HEK293 (cell line): Measurements from ENCODE around the gene TAS2R42.
A peak's percentile ranks its signal among the peaks of the same experiment; 100 is the strongest.

Experiments
- CTCF ChIA-PET: fragments of 350-600 bp; formaldehyde crosslinking; extraction: SDS; loops from one replicate; lab custom pipeline; 2021; ENCODE audit warnings: antibody characterized with exemption; lab: Yijun Ruan, JAX
- POLR2A ChIA-PET: fragments of 300-600 bp; formaldehyde crosslinking; extraction: SDS; loops from one replicate; lab custom pipeline; 2020; ENCODE audit warnings: antibody characterized with exemption, inconsistent platforms; lab: Yijun Ruan, JAX
- H3K27ac ChIP-seq: fragments of 200-500 bp; sonication (Bioruptor generic); 2 replicates; pipeline ENCODE4 v1.5.1; 2014; ENCODE audit warnings: low read depth, low read length, control low read depth, inconsistent platforms; ENCODE audit errors: extremely low read depth
- H3K36me3 ChIP-seq, 2 experiments: fragments of 200-500 bp in 1 of 2; sonication (Bioruptor generic) in 1 of 2; 1 replicate in 1 of 2; 2 replicates in 1 of 2; pipeline ENCODE4 v1.5.1; 2014 to 2017; ENCODE audit warnings: inconsistent platforms in 2 of 2, low read length in 2 of 2; ENCODE audit not compliant: control insufficient read depth in 2 of 2, insufficient read depth in 1 of 2
- H3K4me1 ChIP-seq: fragments of 200-500 bp; sonication (Bioruptor generic); 2 replicates; pipeline ENCODE4 v1.5.1; 2014; ENCODE audit warnings: mild to moderate bottlenecking, low read length, inconsistent platforms; ENCODE audit not compliant: control insufficient read depth, insufficient read depth
- H3K4me3 ChIP-seq: 2 replicates; pipeline ENCODE4 v1.5.1; 2011; ENCODE audit warnings: low read depth, mild to moderate bottlenecking, control low read depth, low read length, moderate library complexity
- H3K9me3 ChIP-seq: fragments of 200-500 bp; sonication (Bioruptor generic); 2 replicates; pipeline ENCODE4 v1.5.1; 2014; ENCODE audit warnings: low read depth, low read length, inconsistent platforms; ENCODE audit not compliant: control insufficient read depth, insufficient read depth
- GLIS1 ChIP-seq: fragments of 450-650 bp; formaldehyde crosslinking; IDR thresholded peaks from 2 replicates; pipeline ENCODE4 v1.5.1; 2016; ENCODE audit warnings: missing biosample characterization, missing genetic modification characterization
- HOXC10 ChIP-seq: sonication (generic); formaldehyde crosslinking; IDR thresholded peaks from 2 replicates; pipeline ENCODE4 v1.8.1; 2023; ENCODE audit warnings: mild to moderate bottlenecking, missing genetic modification reagents
- MZF1 ChIP-seq: fragments of 450-650 bp; formaldehyde crosslinking; IDR thresholded peaks from 2 replicates; pipeline ENCODE4 v1.5.1; 2017; ENCODE audit warnings: missing biosample characterization, missing genetic modification characterization, borderline replicate concordance
- PRDM10 ChIP-seq: fragments of 450-650 bp; formaldehyde crosslinking; IDR thresholded peaks from 2 replicates; pipeline ENCODE4 v1.5.1; 2016; ENCODE audit warnings: missing biosample characterization, missing genetic modification characterization
- ZBTB26 ChIP-seq: fragments of 450-650 bp; formaldehyde crosslinking; optimal IDR thresholded peaks from 2 replicates; pipeline ENCODE3; 2016; ENCODE audit warnings: missing biosample characterization, mild to moderate bottlenecking, missing genetic modification characterization
- ZBTB44 ChIP-seq: fragments of 450-650 bp; IDR thresholded peaks from 2 replicates; pipeline ENCODE4 v1.5.1; 2018; ENCODE audit warnings: missing biosample characterization, mild to moderate bottlenecking, missing genetic modification characterization
- ZNF10 ChIP-seq: fragments of 450-650 bp; formaldehyde crosslinking; IDR thresholded peaks from 2 replicates; pipeline ENCODE4 v1.5.1; 2017; ENCODE audit warnings: missing biosample characterization, missing genetic modification characterization
- ZNF146 ChIP-seq: fragments of 450-650 bp; formaldehyde crosslinking; IDR thresholded peaks from 2 replicates; pipeline ENCODE4 v1.5.1; 2016; ENCODE audit warnings: missing biosample characterization, missing genetic modification characterization
- ZNF18 ChIP-seq: fragments of 450-650 bp; formaldehyde crosslinking; IDR thresholded peaks from 2 replicates; pipeline ENCODE4 v1.5.1; 2016; ENCODE audit warnings: missing biosample characterization, missing genetic modification characterization
- ZNF24 ChIP-seq: fragments of 450-650 bp; formaldehyde crosslinking; IDR thresholded peaks from 2 replicates; pipeline ENCODE4 v1.5.1; 2016; ENCODE audit warnings: missing biosample characterization, missing genetic modification characterization
- ZNF266 ChIP-seq: fragments of 450-650 bp; formaldehyde crosslinking; IDR thresholded peaks from 2 replicates; pipeline ENCODE4 v1.5.1; 2016; ENCODE audit warnings: missing biosample characterization, missing genetic modification characterization, low read depth
- ZNF274 ChIP-seq, 2 experiments: fragments of 200-500 bp in 1 of 2; fragments of 450-650 bp in 1 of 2; sonication (Bioruptor generic) in 1 of 2; formaldehyde crosslinking in 1 of 2; IDR thresholded peaks; 2 replicates each; pipeline versions ENCODE4 v1.5.1 to v1.6.1; 2014 to 2016; ENCODE audit warnings: borderline replicate concordance in 1 of 2, inconsistent platforms in 1 of 2, low read length in 1 of 2, missing biosample characterization in 1 of 2, missing genetic modification characterization in 1 of 2
- ZNF335 ChIP-seq: fragments of 450-650 bp; formaldehyde crosslinking; conservative IDR thresholded peaks from 2 replicates; pipeline ENCODE4 v1.5.1; 2016; ENCODE audit warnings: missing biosample characterization, missing genetic modification characterization
- ZNF518A ChIP-seq: fragments of 450-650 bp; formaldehyde crosslinking; conservative IDR thresholded peaks from 2 replicates; pipeline ENCODE4 v1.5.1; 2016; ENCODE audit warnings: low read depth, missing biosample characterization, missing genetic modification characterization
- ZNF521 ChIP-seq: fragments of 450-650 bp; formaldehyde crosslinking; IDR thresholded peaks from 2 replicates; pipeline ENCODE4 v1.5.1; 2017; ENCODE audit warnings: missing biosample characterization, mild to moderate bottlenecking, missing genetic modification characterization
- ZNF560 ChIP-seq: fragments of 450-650 bp; formaldehyde crosslinking; IDR thresholded peaks from 2 replicates; pipeline ENCODE4 v1.5.1; 2017; ENCODE audit warnings: missing biosample characterization, missing genetic modification characterization, borderline replicate concordance
- ZNF571 ChIP-seq: fragments of 450-650 bp; formaldehyde crosslinking; IDR thresholded peaks from 2 replicates; pipeline ENCODE4 v1.5.0; 2017; ENCODE audit warnings: missing biosample characterization, missing genetic modification characterization
- ZNF629 ChIP-seq: fragments of 450-650 bp; formaldehyde crosslinking; IDR thresholded peaks from 2 replicates; pipeline ENCODE4 v1.5.1; 2017; ENCODE audit warnings: missing biosample characterization, missing genetic modification characterization
- ZSCAN23 ChIP-seq: fragments of 450-650 bp; formaldehyde crosslinking; IDR thresholded peaks from 2 replicates; pipeline ENCODE4 v1.5.1; 2016; ENCODE audit warnings: missing biosample characterization, missing genetic modification characterization
- ZSCAN4 ChIP-seq: fragments of 450-650 bp; formaldehyde crosslinking; IDR thresholded peaks from 2 replicates; pipeline ENCODE4 v1.5.1; 2017; ENCODE audit warnings: missing biosample characterization, missing genetic modification characterization

TAS2R42 gene

GRCh38 chr12:11178250-11178649, 8.5 kb downstream of the TAS2R42 start:
- Histone ChIP-seq H3K4me3 (no peak overlapping the region), H3K4me1 (peaks cover 11% of the 10 kb centered on the region), H3K36me3 (no peaks in the 10 kb centered on the region; a peak in 1 of 3 replicates), H3K27ac (no peak overlapping the region)
- POLR2A ChIA-PET: no interaction called here
- CTCF ChIA-PET: no interaction called here
- TF ChIP-seq HOXC10 (CRISPR knock-in tag) (no peak), ZNF571 (tag by site-specific recombination) (no peak), ZNF274 (IDR thresholded peaks at IDR 0.05; ENCODE audit: low read length) (no peak), ZNF274 (tag by site-specific recombination; IDR thresholded peaks at IDR 0.05; ENCODE audit: borderline replicate concordance) (no peak), GLIS1 (tag by site-specific recombination) (no peak), ZBTB26 (tag by site-specific recombination) (no peak), ZNF521 (tag by site-specific recombination) (no peak), ZNF629 (tag by site-specific recombination) (no peak), ZNF266 (tag by site-specific recombination) (no peak), ZNF10 (tag by site-specific recombination) (no peak), MZF1 (tag by site-specific recombination) (no peak)
- TF ChIP-seq, all 188 proteins: peak for 0
- H3K9me3 ChIP-seq: no peaks in the 10 kb centered on the region

GRCh38 chr12:11174022-11174421, 12.7 kb downstream of the TAS2R42 start:
- peaks cover 4 to 10% of the 10 kb centered on the region in 2 experiments for H3K36me3 ChIP-seq
- peaks cover 4% of the 10 kb centered on the region for H3K4me1 ChIP-seq
- ChIA-PET CTCF (interaction anchor here (0.6 to 1.2 kb wide), 2 partner anchors 26 to 312 kb away, joined by 3 read pairs; no protein-coding TSS in a partner anchor), POLR2A (no interaction called here)
- H3K27ac ChIP-seq: no peak overlapping the region
- no peaks in the 10 kb centered on the region for H3K9me3 ChIP-seq
- no peak overlapping the region for H3K4me3 ChIP-seq
- no peak for TF ChIP-seq ZSCAN4 (tag by site-specific recombination)
- peak; percentile 53 for TF ChIP-seq ZBTB44 (tag by site-specific recombination)
- no peak for TF ChIP-seq ZSCAN23 (tag by site-specific recombination)
- no peak for TF ChIP-seq ZNF560 (tag by site-specific recombination)
- peak; percentile 28; the same call in 1 of the 2 replicates for TF ChIP-seq PRDM10 (tag by site-specific recombination)
- TF ChIP-seq ZNF18: no peak
- peak; percentile 30; the same call in 1 of the 2 replicates for TF ChIP-seq ZNF518A (tag by site-specific recombination)
- TF ChIP-seq ZNF146 (tag by site-specific recombination): no peak
- no peak for TF ChIP-seq ZNF335 (tag by site-specific recombination)
- TF ChIP-seq ZNF24 (tag by site-specific recombination): 0 out of 2 replicates have a peak, but pooled peaks have one; percentile 61
